Measurements from ENCODE around the gene CDIP1. TPM values are rescaled to one million over a fixed set of nuclear protein-coding genes. Genes with fewer than 3 reads are reported as not detected.

The CDIP1 gene
- total and polyA plus RNA-seq, 9 of the 15 experiments (the other 6 are each of a cell fraction or from before 2014, with no cell fraction given): 0.29 TPM; not detected in 8

- TF ChIP-seq ZNF318 (IDR thresholded peaks at IDR 0.05; ENCODE audit: borderline replicate concordance in 1 of 2, low read depth in 1 of 2): no peak
- TF ChIP-seq TRIM24 (IDR thresholded peaks at IDR 0.05): no peak
- TF ChIP-seq ZNF165 (CRISPR knock-in tag; IDR thresholded peaks at IDR 0.05; ENCODE audit: borderline replicate concordance): no peak
- TF ChIP-seq PPARD (CRISPR knock-in tag; IDR thresholded peaks at IDR 0.05): no peak
- TF ChIP-seq GABPB2 (CRISPR knock-in tag; conservative IDR thresholded peaks at IDR 0.05): no peak
- TF ChIP-seq NR1H2 (CRISPR knock-in tag; IDR thresholded peaks at IDR 0.05): no peak
- TF ChIP-seq RBM14 (IDR thresholded peaks at IDR 0.05; ENCODE audit: borderline replicate concordance, insufficient read depth, low read depth, low read length): no peak
Measured at GRCh38 chr16:4507588-4508345, 30.8 kb downstream of the CDIP1 start (continued).
